ENCODE data around the gene SYTL5.

Gene SYTL5

DNA sequence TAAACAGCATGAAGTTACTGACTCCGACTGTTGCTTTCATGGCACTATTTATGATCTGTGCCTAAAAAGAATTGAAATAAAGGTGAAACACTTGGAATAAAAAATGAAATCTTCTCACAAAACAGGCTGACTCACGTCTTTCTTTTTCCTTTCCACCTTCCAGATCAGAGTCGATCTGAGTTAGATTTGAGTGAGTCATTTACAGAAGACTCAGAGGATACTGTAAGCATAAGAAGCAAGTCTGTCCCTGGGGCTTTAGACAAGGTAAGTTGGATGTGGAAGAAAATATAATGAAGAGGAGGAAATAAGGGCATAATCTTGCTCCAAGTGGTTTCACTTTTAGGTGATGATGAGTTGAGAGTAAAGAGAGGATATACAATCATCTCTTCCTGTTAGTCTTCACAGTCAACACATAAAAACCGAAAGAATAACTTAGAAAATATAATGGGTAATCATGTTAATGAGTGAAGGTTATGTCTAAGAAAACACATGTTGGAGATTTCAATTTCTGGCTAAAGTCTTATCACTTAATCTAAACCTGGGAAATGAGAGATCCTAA lies 89.7 kb downstream of the SYTL5 start:
- DNase-seq, result no peak

GRCh38 chrX:38099688-38100087 lies 93.3 kb downstream of the SYTL5 start:
- no peak for DNase-seq

DNA sequence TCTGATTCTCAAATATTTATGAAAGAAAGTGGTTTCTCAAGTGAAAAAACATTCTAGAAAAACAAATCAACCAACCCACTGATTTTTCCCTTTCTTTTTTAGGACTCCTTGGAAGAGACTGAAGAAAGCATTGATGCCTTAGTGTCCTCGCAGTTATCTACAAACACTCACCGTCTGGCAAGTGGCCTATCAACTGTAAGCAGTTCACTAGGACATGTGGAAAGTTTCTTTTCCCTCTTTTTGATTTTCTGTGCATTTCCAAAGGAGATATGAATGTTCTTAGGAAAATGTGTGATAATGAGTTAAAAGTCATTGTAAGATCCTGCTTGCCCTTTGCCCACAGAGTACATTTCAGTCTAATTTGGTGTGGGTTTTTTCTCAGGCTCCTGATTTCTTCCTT lies 95.9 kb downstream of the SYTL5 start:
- DNase-seq, result no peak

DNA sequence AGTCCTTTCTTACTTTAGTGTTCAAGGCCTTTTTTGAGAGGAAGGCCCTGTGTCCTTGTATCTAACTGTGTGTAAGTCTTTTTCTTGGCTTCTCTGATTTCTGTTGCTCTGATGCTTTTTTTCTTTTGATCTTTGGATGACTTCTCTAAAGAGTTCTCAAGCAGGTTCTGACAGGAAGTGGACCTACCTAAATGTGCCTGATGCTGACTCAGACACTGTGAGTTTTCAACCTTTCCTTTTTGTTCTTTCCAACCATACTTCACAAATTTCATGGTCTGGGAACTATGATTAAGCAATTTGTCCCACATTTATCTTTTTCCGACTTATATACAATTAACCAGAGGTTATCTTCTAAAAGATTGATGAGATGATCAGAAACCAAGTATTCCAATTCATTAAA lies 96.5 kb downstream of the SYTL5 start:
- DNase-seq, result no peak

DNA sequence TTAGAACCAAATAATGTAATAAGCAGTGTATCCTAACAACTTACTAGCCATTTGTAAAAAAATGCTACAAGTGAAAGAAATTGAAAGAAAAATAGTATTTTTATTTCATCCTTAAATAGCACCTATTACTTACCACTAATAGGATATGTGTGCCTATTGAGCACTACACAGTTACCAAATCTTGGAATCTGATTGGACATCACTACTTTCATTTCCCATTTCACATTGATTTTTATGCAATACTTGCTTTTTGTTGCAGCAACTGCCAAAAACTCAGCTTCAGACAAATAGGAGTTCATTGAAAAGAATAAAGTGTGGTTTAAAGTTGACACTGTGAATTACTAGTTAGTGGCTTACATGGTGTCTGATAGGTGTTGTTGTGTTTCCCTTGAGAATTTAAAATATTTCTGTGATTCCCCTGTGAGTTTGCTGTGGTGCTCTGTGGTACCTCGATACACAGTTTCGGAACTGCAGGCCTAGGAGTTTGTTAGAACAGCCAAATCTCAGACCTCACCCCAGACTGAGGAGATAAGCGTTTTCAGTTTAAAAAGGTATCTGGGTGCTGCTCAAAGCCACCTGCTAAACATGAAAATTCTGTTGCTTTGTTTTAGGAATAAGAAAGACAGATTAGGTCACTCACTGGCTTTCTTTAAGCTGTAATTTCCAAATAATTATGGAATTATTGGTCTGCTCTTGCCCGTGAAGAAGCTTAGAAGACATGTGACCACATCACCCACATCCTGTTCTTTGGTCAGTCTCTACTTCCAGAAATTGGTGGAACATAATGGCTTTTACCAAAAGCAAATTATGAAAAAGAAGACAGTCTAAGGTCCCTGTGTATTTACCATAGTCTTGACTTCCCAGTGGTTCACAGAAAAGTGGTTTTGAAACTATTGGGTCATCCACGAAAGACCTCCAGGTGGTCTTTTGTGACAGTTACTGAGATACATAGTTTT lies 97.8 kb downstream of the SYTL5 start:
- peak in 1 of 5 donors; percentile 4 for DNase-seq

DNA sequence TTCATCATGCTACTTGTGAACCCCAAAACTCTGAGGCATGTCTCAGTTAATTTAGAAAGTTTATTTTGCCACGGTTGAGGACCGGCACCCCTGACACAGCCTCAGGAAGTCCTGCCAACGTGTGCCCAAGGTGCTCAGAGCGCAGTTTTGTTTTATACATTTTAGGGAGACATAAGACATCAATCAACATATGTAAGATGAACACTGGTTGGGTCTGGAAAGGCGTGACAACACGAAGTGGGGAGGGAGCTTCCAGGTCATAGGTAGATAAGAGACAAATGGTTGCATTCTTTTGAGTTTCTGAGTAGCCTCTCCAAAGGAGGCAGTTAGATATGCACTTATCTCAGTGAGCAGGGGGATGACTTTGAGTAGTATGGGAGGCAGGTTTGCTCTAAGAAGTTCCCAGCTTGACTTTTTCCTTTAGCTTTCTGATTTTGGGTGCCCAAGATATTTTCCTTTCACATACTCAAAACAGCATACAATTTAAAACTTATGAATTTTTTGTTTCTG lies 98.9 kb downstream of the SYTL5 start:
- no peak for DNase-seq

- no peak for DNase-seq
Measured at GRCh38 chrX:38106991-38107655, 100.8 kb downstream of the SYTL5 start.

DNA sequence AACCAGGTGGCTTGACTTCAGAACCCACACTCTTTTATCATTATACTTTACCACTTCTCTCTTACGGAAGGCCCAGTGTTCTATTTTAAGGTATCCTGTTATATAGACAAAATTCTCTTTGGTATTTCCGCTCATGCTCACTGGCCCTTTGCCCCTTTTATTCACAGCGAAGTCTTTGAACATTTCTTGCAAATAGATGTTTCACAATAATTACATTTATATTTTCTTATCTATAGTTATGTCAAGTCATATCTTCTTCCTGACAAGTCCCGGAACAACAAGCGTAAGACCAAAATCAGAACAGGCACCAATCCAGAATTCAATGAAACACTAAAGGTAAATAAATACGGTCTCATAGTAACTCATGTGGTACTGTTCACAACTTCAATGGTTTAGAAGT lies 102.0 kb downstream of the SYTL5 start:
- DNase-seq, result no peak

GRCh38 chrX:38109042-38109898 lies 102.9 kb downstream of the SYTL5 start:
- DNase-seq, result no peak

DNA sequence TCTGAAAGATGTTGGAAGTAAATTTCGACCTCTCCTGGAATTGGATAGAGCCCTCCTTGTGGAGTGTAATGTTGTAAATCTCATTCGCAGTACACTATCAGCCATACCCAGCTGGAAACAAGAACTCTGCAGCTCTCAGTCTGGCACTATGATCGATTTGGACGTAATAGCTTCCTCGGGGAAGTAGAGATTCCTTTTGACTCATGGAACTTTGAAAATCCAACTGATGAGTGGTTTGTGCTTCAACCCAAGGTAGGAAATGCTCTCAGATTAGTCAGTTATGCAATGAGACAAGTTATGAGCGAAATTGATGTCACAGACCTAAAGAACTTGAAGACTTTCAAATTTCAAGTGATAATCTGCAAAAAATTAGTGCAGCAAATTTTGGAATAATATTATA lies 103.9 kb downstream of the SYTL5 start:
- no peak for DNase-seq

DNA sequence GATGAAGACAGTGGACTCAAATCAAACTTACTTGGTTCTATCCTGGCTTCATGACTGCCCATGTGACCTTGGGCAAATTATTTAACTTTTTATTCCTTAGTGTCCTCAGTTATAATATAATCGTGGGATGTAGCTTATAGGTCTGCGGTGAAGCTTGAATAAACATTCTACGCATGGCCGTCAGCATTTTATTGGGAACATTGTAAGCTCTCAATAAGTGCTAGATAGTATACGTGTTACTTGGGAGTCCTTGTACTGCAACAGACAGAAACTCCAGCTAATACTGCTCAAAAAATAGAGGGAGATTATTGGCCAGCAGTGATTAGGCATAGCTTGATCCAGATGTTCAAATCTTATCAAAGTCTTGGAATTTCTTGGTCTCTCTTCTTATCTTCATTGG lies 104.8 kb downstream of the SYTL5 start:
- DNase-seq, result no peak

DNA sequence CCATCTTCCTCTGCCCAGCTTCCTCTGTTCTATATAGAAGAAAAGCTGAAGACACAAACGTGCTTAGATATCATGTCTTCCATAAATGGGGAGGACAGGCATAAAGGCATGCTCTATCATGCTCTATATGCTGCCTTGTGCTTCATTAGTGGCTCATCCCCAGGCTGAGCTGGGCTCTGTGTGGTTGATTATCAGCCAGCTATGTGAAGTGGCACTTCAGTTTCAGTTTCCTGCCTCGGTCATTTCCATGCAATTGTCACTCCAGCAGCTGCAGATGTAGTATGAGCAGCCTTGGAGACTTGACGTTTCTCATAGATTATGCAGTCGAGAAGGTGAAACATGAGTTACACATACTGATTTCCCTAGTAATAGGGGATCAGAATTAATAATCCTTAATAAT lies 106.2 kb downstream of the SYTL5 start:
- DNase-seq, result no peak

DNA sequence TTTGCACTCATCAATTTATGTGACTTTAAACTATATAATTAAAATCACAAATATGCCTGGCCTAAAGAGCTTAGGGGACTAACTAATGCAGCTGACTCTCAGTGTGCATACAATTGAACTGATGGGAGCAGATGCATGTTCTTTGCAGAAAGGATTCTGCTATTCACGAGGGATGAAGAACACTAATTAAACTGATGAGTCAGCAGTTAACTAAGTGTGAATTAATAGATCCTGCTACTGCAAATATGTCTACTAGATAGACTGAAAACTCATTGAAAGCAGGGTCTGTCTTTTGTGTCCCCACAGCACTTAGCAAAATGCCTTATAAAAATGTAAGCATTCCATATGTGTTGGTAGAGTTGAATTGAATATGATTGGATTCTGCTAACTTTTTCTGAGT lies 110.4 kb downstream of the SYTL5 start:
- DNase-seq, result no peak

GRCh38 chrX:38117485-38117884 lies 111.1 kb downstream of the SYTL5 start:
- no peak for DNase-seq

DNA sequence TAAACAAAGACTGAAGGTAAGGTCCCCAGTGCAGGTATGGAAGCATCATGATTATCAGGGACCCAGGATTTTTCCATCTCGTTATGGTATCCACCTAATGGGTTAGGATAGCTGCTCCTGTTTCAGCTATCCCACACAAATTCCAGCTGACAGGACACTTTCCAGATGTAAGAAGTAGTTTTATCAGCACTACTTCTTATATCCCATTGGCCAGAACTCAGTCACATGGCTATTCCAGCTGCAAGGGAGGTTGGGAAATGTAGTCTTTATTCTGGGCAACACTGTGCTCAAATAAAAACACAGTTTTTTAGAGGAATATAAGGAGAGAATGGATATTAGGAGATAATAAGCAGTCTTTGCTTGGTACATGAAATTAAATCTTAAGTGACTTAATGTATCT lies 117.6 kb downstream of the SYTL5 start:
- DNase-seq, result no peak

- no peak for DNase-seq
Measured at GRCh38 chrX:38126179-38126578, 119.8 kb downstream of the SYTL5 start.

DNA sequence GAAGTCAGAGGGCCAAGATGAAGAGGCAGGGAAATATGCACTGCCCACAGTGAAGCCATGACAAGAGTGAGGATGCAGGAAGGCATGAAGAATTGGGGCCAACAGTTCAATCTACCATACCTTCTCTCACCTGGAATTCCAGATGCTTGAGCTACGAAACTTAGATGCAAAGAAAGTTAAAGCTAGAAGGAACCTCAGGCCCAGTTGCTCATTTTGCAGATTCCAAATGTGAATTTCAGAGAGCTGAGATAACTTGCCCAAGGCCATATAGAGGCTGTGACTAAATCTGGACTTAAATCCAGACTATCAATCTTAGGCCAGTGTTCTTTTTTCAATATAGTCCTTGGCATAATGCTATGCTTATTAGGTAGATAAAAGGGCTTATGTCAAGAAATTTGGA lies 121.6 kb downstream of the SYTL5 start:
- no peak for DNase-seq

DNA sequence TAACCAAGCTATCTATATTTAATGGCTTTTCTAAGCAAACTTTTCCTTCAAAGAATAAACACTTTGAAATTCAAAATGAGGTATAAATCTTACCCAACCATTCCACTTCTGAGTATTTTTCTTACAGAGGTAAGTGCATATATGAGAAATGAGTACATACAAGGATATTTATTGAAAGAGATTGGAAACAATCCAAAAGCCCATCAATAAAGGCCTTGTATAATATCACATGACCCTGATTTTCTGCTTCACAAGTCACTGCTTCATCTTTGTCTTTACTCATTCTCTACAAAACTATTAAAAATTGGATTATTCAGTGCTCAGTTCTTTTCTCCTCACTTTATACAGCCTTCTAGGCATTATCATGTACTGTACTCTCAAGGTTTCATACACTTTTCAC lies 123.0 kb downstream of the SYTL5 start:
- no peak for DNase-seq

DNA sequence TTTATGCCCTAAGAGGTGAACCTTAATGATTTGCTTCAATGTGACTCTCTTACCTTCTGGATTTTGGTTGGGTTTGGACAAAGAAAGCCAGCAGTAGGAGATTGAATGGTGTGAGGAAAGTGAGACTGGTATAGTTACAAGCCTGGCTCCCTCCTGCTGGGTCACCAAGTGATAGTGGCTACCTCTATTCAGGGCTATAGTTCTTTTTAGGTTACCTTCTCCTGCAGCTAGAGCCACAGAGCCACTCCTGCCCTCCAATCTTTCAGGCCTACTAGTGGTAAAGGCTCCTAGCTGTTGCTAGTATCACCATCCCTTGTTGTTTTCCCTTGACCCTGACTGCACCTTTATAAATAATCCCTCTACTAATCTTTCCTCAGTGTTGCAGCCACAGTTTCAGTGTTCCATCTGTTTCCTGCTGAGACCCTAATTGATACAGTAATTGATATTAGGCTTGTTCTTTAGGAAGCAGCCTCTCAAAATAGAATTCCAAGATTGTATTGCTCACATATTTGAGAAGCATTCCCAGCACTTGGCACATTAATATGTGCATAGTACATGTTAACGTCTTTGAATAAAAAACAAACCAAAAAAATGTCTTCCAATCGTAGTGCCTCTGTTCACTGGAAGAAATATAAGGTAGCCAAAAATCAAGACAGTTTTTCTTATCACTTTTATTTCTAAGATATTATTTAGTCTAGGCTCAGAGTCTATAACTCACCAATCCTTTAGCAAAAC lies 132.0 kb downstream of the SYTL5 start:
- DNase-seq, result no peak

DNA sequence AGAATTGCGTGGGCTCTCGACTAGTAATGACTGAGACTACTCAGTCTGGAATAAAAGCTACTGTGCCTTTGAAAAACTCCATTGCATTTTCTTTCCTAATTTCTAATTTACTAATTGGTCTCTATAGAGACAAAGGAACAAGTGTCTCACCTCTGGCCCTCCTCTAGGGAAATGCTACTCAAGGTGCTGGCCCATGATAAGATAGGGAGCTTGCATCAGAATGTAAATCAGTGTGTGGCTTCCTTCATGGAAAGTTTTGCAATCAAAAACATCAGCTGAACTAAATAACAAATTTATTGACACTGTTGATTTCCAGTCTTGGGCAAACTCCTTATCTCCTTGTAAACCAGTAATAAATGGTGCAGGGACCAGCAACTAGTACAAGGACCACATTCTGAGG lies 132.5 kb downstream of the SYTL5 start:
- DNase-seq, result no peak

DNA sequence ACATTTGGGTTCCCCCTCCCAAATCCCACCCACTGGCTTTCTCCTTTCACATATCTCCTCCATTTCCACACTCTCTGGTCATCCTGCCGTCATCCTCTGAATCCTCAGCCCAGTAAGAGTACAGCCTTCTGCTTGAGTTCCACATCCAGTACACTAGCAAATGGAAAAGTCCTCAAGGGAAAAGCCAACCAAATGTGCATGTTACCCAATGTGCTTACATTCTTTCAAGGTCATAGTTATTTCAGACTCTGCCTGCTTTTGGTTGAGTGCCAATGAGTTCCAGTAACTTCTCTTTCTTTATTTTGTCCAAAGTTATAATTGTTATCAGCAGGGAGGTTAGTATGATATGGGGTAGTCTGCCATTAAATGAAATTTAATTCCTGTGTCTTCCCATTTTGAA lies 136.3 kb downstream of the SYTL5 start:
- DNase-seq, result no peak

DNA sequence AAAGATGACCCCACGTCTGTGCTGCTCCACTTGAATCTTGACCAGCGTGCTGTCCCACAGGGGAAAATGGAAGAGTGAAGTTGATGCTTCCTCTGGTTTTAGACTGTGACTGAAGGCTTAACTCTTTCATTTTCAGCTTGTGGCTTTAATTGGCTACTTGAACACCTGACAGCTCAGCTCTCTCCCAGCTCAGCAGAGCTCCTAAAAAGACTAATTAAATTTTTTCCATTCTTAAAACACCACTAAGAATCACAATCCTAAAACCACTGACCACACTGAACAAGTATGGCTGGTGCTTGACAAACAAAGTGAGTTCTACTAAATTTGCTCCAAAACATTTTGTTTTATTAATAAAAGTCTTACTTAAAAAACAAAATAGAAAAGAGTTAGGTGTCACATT lies 142.7 kb downstream of the SYTL5 start:
- no peak for DNase-seq

All from T-helper 1 cell (primary cell).